IMR-90 (cell line): ENCODE data around the gene ZKSCAN4.

ENCODE experiments used
- BHLHE40 ChIP-seq: fragments of 150-350 bp; IDR thresholded peaks from 2 replicates; pipeline ENCODE4 v1.6.1; 2016; ENCODE audit warnings: mild to moderate bottlenecking, low read depth, low read length
- CHD1 ChIP-seq: IDR thresholded peaks from 2 replicates; pipeline ENCODE4 v1.6.1; 2012; ENCODE audit warnings: low read depth, low read length, improper control_type of control experiment
- CTCF ChIP-seq: conservative IDR thresholded peaks from 2 replicates; pipeline ENCODE4 v1.5.1; 2012; ENCODE audit warnings: mild to moderate bottlenecking, low read depth, low read length, improper control_type of control experiment
- POLR2A ChIP-seq: IDR thresholded peaks from 2 replicates; pipeline ENCODE4 v1.6.1; 2012; ENCODE audit warnings: mild to moderate bottlenecking, low read depth, low read length
- RFX5 ChIP-seq: IDR thresholded peaks from 2 replicates; pipeline ENCODE4 v1.8.0; 2012; ENCODE audit warnings: low read depth, mild to moderate bottlenecking, low read length, moderate library complexity
- USF2 ChIP-seq: fragments of 150-350 bp; IDR thresholded peaks from 2 replicates; pipeline ENCODE4 v1.6.1; 2017; ENCODE audit warnings: mild to moderate bottlenecking, antibody characterized with exemption, low read length, low read depth

DNA sequence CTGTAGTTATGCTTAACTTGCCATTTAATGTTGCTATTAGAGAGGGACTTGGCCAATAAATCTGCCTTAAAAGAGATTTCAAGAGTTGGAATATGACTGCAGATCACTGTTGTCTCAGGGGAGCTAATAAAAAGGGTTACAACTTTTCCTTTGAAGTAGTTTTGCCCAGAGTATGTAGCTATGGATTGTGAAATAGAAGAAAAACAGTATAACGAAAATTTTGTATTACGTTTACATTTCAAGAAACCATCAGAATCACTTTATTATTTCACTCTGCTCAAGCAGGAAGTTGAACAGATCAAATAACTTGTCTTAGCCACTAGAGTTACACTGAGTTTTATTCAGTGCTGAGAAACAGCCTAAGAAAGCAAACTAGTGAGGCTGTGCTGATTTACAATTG is 11.9 kb upstream of the ZKSCAN4 start:
- TF ChIP-seq CTCF (no peak), USF2 (no peak), POLR2A (no peak), RFX5 (no peak), BHLHE40 (no peak), CHD1 (no peak)
